GM19397 (cell line): ENCODE results near the gene SYCE3.
"Not testable (repeated sequence)": the region's sequence is repeated elsewhere in the genome, so short reads cannot be mapped to it uniquely, and the experiment has no call there.

Experiments used
- ATAC-seq: cut with Tn5 transposase; IDR thresholded peaks from one replicate; pipeline ENCODE4 v1.9.1; 2021; ENCODE audit warnings: mild to moderate bottlenecking, moderate library complexity; ENCODE audit not compliant: unreplicated experiment

SYCE3 gene, protein sequence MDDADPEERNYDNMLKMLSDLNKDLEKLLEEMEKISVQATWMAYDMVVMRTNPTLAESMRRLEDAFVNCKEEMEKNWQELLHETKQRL

DNA sequence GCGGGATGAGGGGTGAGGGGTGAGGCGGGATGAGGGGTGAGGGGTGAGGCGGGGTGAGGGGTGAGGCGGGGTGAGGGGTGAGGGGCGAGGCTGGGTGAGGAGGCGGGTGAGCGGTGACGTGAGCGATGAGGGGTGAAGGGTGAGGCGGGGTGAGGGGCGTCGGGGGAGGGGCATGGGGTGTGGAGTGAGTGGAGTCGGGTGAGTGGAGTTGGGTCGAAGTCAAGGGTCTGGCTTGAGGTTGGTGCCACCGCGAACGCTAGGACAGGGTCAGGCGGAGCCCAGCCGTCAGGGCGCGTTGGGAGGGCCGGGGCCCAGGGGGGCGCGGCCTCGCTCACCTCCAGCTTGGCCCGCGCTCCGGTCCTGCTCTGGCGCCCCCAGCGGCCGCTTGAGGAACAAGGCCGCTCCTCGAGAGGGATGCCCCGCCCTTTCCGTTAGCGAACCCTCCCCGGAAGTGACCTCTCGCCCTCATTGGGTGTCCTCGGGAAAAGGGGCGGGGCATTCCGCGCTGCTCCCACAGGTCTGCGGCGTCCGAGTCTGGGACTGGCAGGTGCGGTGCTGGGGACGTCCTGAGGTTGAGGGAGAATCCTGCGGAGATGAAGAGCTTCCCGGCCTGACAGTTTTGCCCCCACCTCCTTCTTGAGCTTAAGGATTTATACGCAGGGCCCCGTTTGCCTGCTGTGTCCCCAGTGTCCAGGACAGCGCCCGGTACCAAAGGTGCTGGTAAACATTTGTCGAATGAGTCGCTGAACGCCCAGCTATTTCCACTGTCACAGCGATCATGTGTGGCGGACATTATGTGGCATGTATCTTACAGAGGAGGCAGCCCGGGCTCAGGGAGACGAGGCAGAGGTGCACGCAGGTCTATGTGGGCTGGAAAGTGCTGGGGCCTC lies at the start of gene SYCE3:
Gene SYCE3 (minus strand): TSS at position 397 of the 890 bp plus-strand sequence. CDS start 6,514 bp downstream, outside the sequence.
- peak; percentile 90 for ATAC-seq

DNA sequence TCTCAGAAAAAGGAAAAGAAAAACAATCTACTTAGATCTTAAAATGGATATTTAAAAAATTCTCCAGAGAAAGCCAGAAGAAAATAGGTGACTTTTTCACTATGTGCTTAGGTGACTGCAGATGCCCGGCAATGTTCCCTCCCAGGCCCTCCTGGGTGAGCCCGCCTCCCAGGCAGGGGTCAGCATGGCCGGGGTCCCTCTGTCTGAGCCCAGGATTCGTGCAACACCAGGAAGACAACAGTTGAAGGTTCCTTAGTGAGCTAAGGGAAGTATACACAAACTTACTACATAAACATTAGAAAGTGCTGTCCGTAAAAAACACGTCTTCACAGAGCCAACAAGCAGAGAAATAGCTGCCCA lies 49.4 kb upstream of the SYCE3 start:
- no peak for ATAC-seq

DNA sequence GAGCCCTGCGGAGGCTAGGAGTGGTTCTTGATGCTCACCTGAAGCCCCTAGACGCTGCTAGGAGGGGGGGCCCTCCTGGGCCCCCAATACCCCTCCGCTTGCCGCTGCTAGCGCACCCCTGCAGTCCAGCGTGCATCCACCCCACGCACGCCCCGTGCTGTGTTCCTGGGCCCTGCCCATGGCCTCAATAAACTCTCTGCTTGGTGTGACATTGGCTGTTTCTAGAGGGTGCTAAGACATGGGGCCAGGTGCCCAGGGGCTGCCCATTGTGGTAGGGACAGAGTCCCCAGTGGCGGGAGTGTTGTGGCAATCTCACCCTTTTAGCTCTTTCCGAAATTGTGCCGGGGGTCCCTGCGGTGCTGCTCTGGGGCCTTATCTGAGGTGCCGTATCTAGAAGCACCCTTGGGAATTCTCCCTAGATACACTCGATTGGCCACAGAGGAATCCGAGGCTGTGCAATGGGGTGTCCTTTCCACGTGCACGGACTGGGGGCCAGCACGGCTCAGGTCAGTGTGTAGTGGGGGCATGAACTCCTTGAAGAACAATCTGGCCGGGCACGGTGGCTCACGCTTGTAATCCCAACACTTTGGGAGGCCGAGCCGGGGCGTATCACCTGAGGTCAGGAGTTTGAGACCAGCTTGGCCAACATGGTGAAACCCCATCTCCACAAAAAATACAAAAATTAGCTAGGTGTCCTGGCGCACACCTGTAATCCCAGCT lies 48.8 kb upstream of the SYCE3 start:
- ATAC-seq = no peak

DNA sequence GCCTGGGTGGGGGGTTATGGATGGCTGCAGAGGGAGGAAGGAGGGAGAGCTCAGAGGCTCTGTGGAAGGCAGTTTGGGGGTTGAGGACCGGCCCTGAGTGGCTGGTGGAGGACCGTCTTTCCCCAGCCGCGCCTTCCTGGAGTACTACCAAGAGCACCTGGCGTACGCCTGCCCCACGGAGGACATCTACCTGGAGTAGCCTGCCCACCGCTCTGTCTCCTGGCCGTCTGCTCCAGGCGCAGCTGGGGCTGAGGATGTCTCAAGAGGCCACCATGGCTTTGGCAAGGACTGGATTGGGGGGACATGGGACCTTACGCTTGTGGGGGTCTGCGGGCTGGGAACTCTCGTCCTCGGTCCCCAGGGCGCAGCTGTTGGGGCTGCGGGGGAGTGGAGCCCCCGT lies 47.9 kb upstream of the SYCE3 start:
- no peak for ATAC-seq

DNA sequence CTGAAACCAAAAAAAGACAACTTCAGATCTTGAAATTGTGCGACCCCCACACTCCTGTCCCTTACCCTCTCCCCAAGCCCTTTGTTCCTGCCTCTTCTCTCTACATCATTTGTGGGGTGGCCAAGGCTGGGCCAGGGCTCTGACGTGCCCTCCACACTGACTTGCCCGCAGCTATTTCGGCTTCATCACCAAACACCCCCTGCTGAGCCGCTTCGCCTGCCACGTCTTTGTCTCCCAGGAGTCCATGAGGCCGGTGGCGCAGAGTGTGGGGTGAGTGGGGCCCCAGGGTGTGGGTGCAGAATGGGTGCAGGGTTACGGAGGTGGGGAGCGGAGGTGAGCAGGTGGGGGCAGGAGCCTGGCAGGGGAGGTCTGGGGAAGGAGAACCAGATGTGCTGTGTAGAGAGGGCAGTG lies 47.3 kb upstream of the SYCE3 start:
- no peak for ATAC-seq

DNA sequence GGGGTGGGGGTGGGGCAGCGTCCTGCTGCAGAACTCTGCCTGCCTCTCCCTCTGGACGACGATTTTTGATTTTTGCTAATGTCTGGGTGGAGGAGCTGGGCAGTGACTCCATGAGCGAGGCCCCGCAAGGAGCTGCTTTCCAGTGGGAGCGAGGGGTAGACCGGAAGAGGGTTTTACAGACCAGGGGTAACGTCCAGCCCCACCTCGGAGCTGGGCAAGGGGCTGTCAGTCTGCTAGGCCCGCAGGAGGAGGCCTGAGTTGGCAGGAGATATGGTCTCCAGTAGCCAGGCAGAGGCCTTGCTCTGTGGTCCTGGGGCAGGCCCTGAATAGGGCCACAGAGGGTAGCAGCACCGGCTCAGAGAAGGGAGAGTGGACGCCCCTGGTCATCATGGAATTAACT lies 46.9 kb upstream of the SYCE3 start:
- no peak for ATAC-seq

DNA sequence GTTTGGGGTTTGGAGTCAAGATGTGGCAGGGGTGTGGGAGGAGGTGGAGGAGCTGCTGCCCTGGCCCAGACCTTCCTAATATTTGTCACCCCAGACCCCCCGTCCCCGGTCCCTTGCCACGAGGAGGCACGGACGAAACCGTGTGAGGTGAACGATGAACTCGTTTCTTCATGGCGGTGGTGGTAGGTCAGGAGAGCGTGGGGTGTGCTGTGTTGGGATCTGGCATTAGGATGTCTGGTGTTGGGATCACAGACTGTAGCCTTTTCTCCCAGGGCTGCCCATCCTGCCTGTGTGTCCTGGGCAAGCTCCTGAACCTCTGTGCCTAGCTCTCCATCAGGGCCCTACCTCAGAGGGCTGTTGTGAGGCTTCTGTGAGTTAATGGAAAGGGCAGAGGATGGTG lies 46.3 kb upstream of the SYCE3 start:
- no peak for ATAC-seq

DNA sequence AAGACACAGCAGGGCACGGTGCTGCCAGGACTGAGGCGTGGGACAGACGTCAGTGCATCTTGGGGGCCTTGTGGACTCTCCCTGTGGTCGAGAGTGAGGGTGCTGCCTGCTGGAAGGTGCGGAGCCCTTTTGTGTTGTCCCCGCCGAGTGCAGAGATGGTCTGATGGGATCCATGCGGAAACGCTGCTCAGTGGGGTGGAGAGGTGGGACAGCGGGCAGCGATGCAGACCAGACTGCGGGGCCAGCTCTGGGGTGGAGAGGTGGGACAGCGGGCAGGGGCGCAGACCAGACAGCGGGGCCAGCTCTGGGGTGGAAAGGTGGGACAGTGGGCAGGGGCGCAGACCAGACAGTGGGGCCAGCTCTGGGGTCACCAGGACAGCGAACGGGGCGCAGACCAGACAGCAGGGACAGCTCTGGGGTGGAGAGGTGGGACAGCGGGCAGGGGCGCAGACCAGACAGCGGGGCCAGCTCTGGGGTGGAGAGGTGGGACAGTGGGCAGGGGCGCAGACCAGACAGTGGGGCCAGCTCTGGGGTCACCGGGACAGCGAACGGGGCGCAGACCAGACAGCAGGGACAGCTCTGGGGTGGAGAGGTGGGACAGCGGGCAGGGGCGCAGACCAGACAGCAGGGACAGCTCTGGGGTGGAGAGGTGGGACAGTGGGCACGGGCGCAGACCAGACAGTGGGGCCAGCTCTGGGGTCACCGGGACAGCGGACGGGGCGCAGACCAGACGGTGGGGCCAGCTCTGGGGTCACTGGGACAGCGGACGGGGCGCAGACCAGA lies 45.5 kb upstream of the SYCE3 start:
- not testable (repeated sequence) for ATAC-seq

DNA sequence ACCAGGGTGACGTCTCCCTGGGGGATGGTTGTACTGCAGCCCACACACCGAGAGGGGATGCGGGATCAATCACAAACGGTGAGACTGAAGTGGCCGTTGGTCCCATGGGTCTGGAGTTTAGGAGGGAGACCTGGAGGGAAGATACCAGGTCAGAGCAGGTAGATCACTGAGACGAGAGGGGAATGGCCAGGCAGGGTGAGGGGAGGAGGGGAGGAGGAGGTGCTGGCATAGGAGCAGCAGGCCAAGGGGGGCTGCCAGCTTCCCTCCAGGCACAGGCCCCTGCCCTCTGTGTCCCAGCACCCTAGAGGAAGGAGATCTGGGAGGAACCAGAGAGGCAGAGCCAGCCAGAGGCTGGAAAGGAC lies 44.9 kb upstream of the SYCE3 start:
- no peak for ATAC-seq

DNA sequence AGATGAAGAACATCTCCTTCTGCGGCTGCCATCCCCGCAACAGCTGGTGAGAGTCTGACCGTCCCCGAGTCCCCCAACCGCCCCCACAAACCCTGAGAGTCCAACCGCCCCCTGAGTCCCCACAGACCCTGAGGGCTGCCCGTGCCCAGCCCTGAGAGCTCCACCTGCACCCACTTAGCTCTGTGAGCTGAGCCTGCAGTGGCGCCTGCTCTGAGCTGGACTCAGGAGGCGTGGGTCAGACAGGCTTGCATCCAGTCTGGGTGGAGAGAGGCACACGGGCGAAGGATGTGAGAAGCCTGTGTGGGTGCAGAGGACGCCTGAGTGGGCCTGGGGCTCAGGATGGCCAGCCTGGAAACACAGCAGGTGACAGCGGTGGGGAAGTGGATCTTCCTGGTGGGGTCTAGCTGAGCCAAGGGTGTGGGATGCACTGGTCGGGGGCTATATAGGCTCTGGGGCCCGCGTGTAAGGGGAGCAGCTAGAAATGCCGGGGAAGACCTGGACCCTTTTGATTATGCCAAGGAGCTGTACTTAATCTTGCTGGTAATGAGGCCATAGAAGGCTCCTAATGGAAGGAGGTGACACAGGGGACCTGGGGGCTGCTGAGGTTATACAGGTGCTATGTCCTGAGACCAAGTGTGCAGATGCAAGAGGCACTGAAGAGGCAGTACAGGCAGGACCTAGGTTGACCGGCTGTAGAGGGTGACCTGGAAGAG lies 44.4 kb upstream of the SYCE3 start:
- no peak for ATAC-seq

DNA sequence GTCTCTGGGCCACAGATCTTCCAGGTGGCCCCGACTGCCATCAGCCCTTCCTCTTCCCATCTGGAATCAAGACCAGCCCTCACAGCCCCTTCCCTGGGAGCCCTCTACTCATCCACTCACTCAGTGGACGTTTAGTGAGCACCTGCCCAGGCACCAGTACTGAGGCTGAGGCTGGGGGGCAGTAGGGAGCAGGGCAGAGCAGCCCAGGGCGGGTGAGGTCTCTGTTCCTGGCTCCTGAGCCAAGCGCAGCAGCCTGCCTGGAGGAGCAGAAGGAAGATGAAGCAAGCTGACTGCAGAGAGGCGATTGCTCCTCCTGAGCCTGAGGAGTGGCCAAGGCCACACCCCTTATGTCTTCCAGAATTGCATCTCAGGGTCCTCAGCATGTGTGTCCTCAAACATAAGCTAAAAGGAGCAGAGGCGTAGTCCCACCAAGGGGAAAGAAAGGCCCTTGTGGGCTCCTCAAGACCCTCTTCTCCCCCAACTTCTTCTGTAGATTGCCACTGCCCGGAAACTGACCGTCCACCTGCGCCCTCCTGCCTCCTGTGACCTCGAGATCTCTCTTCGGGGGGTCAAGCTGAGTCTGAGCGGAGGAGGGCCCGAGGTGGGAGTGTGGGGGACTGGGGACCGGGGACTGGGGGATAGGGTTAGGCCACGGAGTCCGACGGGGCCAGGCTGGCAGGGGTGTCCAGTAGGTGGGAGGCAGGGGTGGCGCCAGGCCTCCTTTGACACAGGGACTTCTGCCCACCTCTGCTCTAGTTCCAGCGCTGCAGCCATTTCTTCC lies 43.6 kb upstream of the SYCE3 start:
- no peak for ATAC-seq

DNA sequence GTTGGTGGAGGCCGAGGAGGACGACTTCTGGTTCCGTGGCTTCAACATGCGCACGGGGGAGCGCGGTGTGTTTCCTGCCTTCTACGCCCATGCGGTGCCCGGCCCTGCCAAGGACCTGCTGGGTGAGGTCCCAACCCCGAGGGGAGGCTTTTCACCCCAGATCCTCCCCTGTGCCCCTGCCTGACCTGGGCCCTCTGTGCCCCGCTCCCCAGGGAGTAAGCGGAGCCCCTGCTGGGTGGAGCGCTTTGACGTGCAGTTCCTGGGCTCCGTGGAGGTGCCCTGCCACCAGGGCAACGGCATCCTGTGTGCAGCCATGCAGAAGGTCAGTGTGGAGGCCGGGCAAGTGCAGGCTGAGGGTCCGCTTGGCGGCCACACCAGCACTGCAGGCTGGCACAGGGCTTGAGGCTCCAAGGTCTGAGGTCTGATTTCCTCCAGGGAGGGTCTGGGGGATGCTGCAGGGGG lies 42.9 kb upstream of the SYCE3 start:
- no peak for ATAC-seq

DNA sequence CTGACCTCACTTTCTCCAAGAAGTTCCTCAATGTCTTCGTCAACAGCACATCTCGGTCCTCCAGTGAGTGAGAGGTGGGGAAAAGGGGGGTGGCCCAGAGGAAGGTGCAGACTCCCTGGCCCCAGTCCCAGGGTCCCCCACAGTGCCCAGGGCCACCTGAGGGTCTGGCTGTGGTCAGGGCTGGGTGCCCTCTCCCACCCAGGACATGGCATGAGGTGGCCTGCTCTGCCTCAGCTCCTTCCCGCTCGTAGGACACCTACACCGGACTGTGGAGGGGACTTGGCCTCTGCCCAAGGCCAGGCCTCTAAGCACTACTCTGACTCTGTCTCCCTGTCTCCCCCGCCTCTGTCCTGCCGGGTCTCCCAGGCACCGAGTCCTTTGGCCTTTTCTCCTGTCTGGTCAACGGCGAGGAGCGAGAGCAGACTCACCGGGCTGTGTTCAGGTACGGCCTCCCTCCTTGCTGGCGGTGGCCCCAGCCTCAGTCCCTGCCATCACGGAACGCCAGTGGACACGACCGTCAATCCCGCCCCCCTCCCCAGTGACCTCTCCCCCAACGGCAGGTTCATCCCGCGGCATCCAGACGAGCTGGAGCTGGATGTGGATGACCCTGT lies 42.4 kb upstream of the SYCE3 start:
- ATAC-seq = no peak

DNA sequence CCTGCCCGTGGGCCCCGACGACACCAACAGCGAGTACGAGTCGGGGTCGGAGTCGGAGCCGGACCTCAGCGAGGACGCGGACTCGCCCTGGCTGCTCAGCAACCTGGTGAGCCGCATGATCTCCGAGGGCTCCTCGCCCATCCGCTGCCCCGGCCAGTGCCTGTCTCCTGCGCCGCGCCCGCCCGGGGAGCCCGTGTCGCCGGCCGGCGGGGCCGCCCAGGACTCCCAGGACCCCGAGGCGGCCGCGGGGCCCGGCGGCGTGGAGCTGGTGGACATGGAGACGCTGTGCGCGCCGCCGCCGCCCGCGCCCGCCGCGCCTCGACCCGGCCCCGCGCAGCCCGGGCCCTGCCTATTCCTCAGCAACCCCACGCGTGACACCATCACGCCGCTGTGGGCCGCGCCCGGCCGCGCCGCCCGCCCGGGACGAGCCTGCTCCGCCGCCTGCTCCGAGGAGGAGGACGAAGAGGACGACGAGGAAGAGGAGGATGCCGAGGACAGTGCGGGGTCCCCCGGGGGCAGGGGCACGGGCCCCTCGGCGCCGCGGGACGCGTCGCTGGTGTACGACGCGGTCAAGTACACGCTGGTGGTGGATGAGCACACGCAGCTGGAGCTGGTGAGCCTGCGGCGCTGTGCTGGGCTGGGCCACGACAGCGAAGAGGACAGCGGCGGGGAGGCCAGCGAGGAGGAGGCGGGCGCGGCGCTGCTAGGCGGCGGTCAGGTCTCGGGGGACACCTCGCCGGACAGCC lies 41.7 kb upstream of the SYCE3 start:
- ATAC-seq = no peak

DNA sequence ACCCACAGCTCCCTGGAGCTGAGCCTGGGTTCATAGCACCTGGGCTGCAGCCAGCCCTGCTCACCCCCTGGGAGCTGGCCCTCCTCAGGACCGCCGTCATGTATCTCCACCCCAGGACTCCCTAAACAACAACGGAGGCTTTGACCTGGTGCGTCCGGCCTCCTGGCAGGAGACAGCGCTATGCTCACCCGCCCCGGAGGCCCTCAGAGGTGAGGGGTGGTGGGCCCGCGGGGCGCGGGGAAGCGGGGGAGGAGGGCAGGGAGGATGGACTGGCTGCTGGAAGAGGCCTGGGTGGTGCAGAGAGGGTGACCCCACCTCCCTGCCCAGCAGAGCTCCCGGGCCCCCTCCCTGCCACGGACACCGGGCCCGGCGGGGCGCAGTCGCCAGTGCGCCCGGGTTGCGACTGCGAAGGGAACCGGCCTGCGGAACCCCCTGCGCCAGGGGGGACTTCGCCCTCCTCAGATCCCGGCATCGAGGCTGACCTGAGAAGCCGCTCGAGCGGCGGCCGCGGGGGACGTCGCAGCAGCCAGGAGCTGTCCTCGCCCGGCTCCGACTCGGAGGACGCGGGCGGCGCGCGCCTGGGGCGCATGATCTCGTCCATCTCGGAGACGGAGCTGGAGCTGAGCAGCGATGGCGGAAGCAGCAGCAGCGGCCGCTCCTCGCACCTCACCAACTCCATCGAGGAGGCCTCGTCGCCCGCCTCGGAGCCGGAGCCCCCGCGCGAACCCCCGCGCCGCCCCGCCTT lies 41.0 kb upstream of the SYCE3 start:
- ATAC-seq = no peak

DNA sequence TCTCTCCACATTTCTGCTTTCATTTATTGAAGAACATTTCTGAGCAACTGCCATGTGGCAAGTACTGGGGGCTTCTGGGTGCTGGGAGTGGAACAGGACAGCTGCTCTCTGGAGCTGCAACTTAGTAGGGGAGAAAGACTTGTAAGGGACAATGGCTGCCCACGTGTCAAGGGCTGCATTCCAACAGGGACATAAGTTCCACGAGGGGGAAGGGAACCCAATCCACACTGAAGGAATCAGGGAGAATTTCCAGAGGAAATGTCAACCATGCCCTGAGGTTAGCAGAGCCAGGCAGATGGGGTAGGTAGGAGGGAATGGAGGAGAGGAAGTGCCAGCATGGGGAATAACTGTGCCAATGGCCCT lies 39.6 kb upstream of the SYCE3 start:
- ATAC-seq = no peak

DNA sequence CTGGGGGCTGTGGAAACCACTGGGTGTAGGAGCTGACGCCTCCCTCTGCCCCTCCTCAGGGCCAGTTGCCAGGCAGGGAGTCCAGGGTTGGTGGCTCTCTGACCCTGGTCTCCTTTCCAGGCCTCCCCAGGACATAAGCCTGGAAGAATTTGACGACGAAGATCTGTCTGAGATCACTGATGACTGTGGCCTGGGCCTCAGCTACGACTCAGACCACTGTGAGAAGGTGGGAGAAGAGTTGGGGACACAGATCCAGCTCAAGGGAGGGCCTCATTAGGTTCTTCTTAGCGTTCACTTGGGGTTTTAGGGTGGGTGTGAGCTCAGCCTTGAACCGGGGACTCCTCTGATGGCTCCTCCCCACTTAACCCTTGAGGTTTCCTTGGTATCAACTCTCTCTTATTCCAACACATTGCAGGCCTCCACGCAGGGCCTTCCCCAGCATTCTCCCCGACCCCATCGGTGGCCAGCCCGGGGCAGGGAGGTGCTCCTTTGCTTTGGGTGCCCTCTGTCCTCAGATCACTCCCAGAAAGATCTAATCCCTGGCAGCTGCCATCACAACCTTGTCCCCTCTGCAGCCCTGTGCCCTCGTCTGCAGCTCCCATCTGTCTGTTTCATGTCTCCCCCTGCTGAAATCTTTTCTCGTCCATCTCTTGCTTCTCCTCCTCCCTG lies 39.1 kb upstream of the SYCE3 start:
- no peak for ATAC-seq
